Body of pancreas (tissue), 4 donors: Measurements from ENCODE around the gene CLSTN2. TPM values are rescaled to one million over a fixed set of nuclear protein-coding genes. Genes with fewer than 3 reads are reported as not detected.
A peak's percentile ranks its signal among the peaks of the same experiment; 100 is the strongest.

ENCODE experiments used
- ATAC-seq: fragments of 150-250 bp; one replicate; pipeline ENCODE4 v1.9.1; 2016
- DNase-seq, 4 donors: peaks; one replicate each; pipeline ENCODE4 v3.0.0-alpha.2; 2019
- H3K27ac ChIP-seq, 4 donors: fragments of 200-600 bp; sonication (generic); 1 replicate in 3 of 4; 2 replicates in 1 of 4; pipeline versions ENCODE4 v1.5.1 to v1.6.1; 2016 to 2019; ENCODE audit warnings: mild to moderate bottlenecking in 1 of 4, mixed read lengths in 1 of 4, moderate library complexity in 1 of 4
- H3K27me3 ChIP-seq, 2 donors: fragments of 200-600 bp; sonication (generic); one replicate each; pipeline ENCODE4 v1.6.0; 2016; ENCODE audit warnings: mild to moderate bottlenecking in 1 of 2
- H3K36me3 ChIP-seq, 2 donors: fragments of 200-600 bp; sonication (generic); replicated peaks in 1 of 2; 2 replicates each; pipeline ENCODE4 v1.5.1; 2016; ENCODE audit warnings: low read depth in 2 of 2; ENCODE audit not compliant: insufficient read depth in 1 of 2
- H3K4me1 ChIP-seq: fragments of 200-600 bp; sonication (generic); one replicate; pipeline ENCODE4 v1.6.0; 2016
- H3K4me3 ChIP-seq, 2 donors: fragments of 200-600 bp; sonication (generic); 1 replicate in 1 of 2; 2 replicates in 1 of 2; pipeline ENCODE4 v1.5.1; 2016 to 2019
- H3K9me3 ChIP-seq, 3 donors: fragments of 200-600 bp; sonication (generic); 1 replicate in 2 of 3; 2 replicates in 1 of 3; pipeline ENCODE4 v1.5.1; 2016
- POLR2A ChIP-seq, 3 donors: fragments of 450-650 bp; IDR thresholded peaks; one replicate each; pipeline ENCODE4 v1.6.1; 2016; ENCODE audit warnings: antibody characterized with exemption in 3 of 3, mild to moderate bottlenecking in 2 of 3
- WGBS, 2 donors: methylation state at CpG; one replicate each; pipeline ENCODE4 v1.1.5; 2017; 5-methylcytosine and 5-hydroxymethylcytosine counted together
- intact Hi-C: fragments of 100-400 bp; cut with DNase I; formaldehyde crosslinking; loops from one replicate; pipeline ENCODE4 v1.15.1; 2023
- total RNA-seq, 2 donors: library from RNA; depleted of rRNA; stranded (reverse); fragments of >200 nt; gene quantifications; one replicate each; pipeline ENCODE4 v1.1.0, GENCODE V29; 2016
- TF ChIP-seq, protein P1 (sequence below), 7 experiments: fragments of 450-650 bp in 4 of 7; fragments of 200-600 bp in 3 of 7; sonication (generic) in 3 of 7; IDR thresholded peaks; one replicate each; pipeline ENCODE4 v1.5.1; 2016 to 2019; ENCODE audit warnings: antibody characterized with exemption in 7 of 7

The CLSTN2 gene
- total RNA-seq, 2 donors from 2014 or later, result 14.5 to 14.8 TPM

DNA sequence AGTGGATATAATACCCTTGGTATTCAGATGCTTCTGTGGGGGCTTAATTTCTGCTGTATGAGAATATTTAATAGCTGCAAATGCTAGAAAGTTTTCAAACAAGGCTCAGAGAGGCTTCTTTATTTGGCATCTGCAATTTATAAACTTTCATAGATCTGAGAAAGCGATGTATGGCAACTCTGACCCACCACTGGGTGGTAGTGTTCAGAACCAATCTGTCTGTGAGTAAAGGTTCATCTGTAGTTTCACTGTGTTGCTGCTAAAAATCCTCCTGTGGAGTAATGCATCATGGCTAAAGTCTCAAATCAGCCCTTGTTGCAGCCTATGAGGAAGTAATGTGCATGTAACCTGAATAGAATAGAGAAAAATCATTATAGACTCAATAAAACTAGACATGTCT is 47.4 kb downstream of the CLSTN2 start:
- Histone ChIP-seq H3K36me3 (no peaks in the 10 kb centered on the region), H3K9me3 (no peaks in the 10 kb centered on the region), H3K27ac (no peak overlapping the region), H3K4me3 (no peak overlapping the region), H3K27me3 (no peaks in the 10 kb centered on the region), H3K4me1 (no peaks in the 10 kb centered on the region)
- DNase-seq, result no peak
- no peak for ATAC-seq
- TF ChIP-seq, protein P1, sequence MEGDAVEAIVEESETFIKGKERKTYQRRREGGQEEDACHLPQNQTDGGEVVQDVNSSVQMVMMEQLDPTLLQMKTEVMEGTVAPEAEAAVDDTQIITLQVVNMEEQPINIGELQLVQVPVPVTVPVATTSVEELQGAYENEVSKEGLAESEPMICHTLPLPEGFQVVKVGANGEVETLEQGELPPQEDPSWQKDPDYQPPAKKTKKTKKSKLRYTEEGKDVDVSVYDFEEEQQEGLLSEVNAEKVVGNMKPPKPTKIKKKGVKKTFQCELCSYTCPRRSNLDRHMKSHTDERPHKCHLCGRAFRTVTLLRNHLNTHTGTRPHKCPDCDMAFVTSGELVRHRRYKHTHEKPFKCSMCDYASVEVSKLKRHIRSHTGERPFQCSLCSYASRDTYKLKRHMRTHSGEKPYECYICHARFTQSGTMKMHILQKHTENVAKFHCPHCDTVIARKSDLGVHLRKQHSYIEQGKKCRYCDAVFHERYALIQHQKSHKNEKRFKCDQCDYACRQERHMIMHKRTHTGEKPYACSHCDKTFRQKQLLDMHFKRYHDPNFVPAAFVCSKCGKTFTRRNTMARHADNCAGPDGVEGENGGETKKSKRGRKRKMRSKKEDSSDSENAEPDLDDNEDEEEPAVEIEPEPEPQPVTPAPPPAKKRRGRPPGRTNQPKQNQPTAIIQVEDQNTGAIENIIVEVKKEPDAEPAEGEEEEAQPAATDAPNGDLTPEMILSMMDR (IDR thresholded peaks at IDR 0.05), result peak in 3 of 7 experiments; percentile 13 to 27 (median 22)
- TF ChIP-seq POLR2A (IDR thresholded peaks at IDR 0.05), result no peak
- intact Hi-C loops, result no loop called here
- WGBS, 2 donors, result 70 to 84% methylated on average over 1 of the region's 1 CpG

DNA sequence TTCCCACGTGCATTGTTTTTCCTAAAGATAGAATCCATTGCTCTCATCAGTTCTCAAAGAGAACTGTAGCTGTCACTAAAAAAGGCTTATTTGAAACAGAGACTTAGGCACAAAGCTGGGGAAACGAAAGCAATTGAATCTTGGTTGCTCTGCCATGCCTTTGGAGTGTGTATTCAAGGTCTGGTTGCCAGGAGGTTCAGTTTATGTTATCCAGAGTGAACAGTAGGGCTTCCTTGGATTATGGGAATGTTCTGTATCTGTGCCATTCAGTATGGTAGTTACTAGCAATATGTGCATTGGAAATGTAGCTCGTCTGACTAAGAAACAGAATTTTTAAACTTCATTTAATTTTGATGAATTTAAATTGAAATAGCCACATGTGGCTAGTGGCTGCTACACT is 50.6 kb downstream of the CLSTN2 start:
- no peaks in the 10 kb centered on the region for H3K4me1 ChIP-seq
- no peak for DNase-seq

DNA sequence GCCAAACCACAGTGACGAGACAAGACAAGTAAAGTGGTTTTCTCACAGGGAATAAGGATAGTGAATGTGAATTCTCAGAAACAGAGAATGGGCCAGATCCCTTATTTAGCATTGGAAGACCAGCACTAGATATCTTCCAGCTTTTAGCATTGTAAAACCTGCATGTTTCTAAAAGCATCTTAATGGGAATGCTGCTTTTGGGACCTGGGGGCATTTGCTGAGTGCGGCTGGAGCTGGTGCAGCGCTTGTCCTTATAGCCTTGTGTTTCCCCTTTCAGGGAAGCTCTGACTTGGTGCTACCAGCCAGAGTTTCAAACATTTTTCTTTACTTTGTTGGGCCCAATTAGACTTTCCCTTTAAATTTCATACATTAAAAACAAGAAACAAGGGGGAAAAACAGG is 52.9 kb downstream of the CLSTN2 start:
- Histone ChIP-seq H3K27ac (no peak overlapping the region), H3K4me1 (no peaks in the 10 kb centered on the region), H3K4me3 (no peak overlapping the region), H3K9me3 (no peaks in the 10 kb centered on the region), H3K36me3 (no peaks in the 10 kb centered on the region), H3K27me3 (no peaks in the 10 kb centered on the region)
- no peak for ATAC-seq
- TF ChIP-seq, protein P1 (IDR thresholded peaks at IDR 0.05), result no peak
- WGBS, 2 donors, result 97% methylated on average over 3 of the region's 3 CpGs
- no peak for DNase-seq
- intact Hi-C loops, result no loop called here

More for the DNA sequence above, 50.6 kb downstream of the CLSTN2 start:
- Histone ChIP-seq H3K4me3 (no peak overlapping the region), H3K27me3 (no peaks in the 10 kb centered on the region), H3K36me3 (no peaks in the 10 kb centered on the region), H3K9me3 (no peaks in the 10 kb centered on the region), H3K27ac (no peak overlapping the region)
- ATAC-seq, result no peak
- 57 to 71% methylated on average over 3 of the region's 3 CpGs for WGBS, 2 donors
- TF ChIP-seq POLR2A (IDR thresholded peaks at IDR 0.05), result no peak
- TF ChIP-seq, protein P1 (IDR thresholded peaks at IDR 0.05), result no peak
- intact Hi-C loops, result no loop called here

DNA sequence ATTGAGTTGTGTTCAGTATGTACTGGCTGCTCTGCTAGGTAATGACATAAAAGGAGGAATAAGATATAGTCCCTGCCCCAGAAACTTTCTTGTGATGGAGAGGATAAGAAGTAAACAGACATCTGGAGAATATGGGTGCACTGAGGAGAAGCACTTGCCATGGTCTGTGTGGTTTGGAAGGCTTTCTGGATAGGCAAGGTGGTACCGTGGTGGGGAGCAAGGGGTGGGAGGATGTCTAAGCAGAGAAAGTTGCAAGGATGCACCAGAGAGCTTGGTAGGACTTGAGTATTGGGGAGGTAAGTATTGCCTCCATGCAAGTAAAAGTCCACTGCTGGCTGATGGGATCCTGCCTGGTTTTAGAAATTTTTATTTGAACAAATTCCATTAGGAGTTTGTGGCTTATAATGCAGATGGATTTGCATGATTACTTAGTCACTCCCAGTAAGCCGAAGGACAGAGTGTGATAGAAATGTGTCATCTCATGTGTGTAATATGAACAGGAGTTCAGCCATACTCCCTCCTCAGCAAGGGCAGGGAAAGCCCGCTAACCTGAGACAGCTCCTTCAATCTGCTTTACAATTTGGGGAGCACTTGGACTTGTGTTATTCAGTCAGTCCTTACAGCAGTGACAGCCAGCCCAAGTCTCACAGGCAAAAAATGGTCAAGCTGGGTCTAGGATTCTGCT is 53.6 kb downstream of the CLSTN2 start:
- intact Hi-C loops, result no loop called here
- WGBS, 2 donors, result 83 to 87% methylated on average over 3 of the region's 3 CpGs
- TF ChIP-seq, protein P1 (IDR thresholded peaks at IDR 0.05), result no peak
- no peak for TF ChIP-seq POLR2A (IDR thresholded peaks at IDR 0.05)
- Histone ChIP-seq H3K4me3 (no peak overlapping the region), H3K4me1 (no peaks in the 10 kb centered on the region), H3K36me3 (no peaks in the 10 kb centered on the region), H3K9me3 (no peaks in the 10 kb centered on the region), H3K27ac (no peak overlapping the region), H3K27me3 (no peaks in the 10 kb centered on the region)
- DNase-seq (no peak), ATAC-seq (no peak)

DNA sequence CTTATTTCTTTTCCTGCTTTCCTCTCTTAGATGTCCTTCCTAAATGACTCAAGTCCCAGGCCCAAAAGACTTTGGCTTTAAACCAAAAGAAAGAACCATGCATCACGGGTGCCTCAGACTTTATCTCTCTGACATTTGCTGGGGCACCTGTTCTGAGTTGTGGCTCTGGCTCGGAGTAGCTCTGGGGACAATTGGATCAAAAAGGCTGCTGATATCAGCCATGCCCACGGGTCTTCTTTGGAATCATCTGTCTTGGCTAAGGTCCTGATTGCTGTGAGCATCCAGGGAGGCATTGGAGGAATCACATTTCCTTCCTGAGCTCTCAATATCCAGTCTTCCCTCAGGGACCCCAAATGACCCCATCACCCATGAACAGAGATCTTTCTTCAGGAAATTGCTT is 59.9 kb downstream of the CLSTN2 start:
- Histone ChIP-seq H3K27me3 (no peaks in the 10 kb centered on the region), H3K27ac (no peak overlapping the region), H3K9me3 (no peaks in the 10 kb centered on the region), H3K36me3 (no peaks in the 10 kb centered on the region), H3K4me1 (no peaks in the 10 kb centered on the region), H3K4me3 (no peak overlapping the region)
- 33 to 60% methylated on average over 3 of the region's 3 CpGs for WGBS, 2 donors
- TF ChIP-seq, protein P1 (IDR thresholded peaks at IDR 0.05), result no peak
- no peak for TF ChIP-seq POLR2A (IDR thresholded peaks at IDR 0.05)
- intact Hi-C loops, result no loop called here
- DNase-seq (no peak), ATAC-seq (no peak)
